ENCODE measurements around the gene PRX.

Gene PRX

GRCh38 chr19:40381321-40381720 is 31.9 kb downstream of the PRX start:
- no peak overlapping the region for H3K4me3 ChIP-seq (ENCODE audit: low read length)
- TF ChIP-seq, protein P1, sequence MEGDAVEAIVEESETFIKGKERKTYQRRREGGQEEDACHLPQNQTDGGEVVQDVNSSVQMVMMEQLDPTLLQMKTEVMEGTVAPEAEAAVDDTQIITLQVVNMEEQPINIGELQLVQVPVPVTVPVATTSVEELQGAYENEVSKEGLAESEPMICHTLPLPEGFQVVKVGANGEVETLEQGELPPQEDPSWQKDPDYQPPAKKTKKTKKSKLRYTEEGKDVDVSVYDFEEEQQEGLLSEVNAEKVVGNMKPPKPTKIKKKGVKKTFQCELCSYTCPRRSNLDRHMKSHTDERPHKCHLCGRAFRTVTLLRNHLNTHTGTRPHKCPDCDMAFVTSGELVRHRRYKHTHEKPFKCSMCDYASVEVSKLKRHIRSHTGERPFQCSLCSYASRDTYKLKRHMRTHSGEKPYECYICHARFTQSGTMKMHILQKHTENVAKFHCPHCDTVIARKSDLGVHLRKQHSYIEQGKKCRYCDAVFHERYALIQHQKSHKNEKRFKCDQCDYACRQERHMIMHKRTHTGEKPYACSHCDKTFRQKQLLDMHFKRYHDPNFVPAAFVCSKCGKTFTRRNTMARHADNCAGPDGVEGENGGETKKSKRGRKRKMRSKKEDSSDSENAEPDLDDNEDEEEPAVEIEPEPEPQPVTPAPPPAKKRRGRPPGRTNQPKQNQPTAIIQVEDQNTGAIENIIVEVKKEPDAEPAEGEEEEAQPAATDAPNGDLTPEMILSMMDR (conservative IDR thresholded peaks at IDR 0.05; ENCODE audit: low read length) = no peak
- DNase-seq (ENCODE audit: low read depth) = no peak

DNA sequence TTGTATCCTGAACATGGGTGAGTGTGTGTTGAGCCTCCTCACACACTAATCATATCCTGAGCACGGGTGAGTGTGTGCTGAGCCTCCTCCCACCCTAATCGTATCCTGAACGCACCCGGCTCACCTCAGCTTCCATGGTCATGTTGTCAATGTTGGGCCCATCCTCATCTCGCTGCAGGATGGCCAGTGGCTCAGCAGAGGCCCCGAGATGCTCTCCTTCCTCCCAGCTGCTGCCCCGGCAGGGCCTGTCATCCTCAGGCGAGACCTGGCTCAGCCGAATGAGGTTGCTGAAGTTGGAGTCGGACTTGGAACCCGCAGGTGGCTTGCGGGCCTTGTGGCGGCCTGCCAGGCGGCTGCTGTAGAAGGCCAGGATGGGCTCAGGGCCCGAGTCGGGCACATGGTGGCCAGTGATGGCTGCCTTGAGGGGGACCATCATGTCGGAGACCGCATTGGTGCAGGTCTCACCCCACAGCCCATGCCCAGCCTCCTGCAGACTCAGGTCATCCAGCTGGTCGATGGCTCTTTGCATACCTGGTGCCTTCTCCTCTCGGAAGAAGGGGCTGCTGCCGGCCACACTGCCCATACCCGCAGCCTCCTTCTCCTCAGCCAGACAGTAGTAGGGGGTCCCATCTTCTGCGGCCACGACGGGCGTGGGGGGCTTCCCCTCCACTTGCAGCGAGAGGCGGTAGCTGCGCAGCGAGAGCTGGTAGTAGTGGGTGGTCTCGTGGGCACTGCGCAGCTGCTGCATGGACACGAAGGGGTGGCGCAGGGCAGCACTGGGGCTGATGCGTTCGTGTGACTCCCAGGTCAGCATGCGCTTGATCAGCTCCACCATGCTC is 32.8 kb downstream of the PRX start:
- H3K4me3 ChIP-seq (ENCODE audit: low read length) = no peak overlapping the region
- no peak for DNase-seq (ENCODE audit: low read depth)
- TF ChIP-seq, protein P1 (conservative IDR thresholded peaks at IDR 0.05; ENCODE audit: low read length) = no peak

- TF ChIP-seq, protein P1 (conservative IDR thresholded peaks at IDR 0.05; ENCODE audit: low read length) = no peak
- DNase-seq (ENCODE audit: low read depth) = no peak
- H3K4me3 ChIP-seq (ENCODE audit: low read length) = no peak overlapping the region
Measured at GRCh38 chr19:40379446-40380198, 33.6 kb downstream of the PRX start.

DNA sequence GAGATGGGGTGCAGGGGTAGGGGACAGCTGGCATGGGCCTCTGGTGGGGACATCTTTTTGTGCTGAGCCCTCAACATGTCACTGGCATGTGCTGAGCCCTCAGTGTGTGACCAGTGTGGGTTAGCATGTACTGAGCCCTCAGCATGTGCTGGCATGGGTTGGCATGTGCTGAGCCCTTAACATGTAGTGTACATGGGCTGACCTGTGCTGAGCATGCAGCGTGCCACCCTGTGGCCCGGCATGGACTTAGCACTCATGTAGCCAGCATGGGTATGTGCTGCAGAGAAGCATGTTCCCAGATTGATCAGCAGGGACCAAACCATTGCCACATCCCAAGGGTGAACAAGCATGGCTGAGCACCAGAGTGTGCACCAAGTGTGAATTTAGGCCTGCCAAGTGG is 34.7 kb downstream of the PRX start:
- TF ChIP-seq, protein P1 (conservative IDR thresholded peaks at IDR 0.05; ENCODE audit: low read length) = no peak
- no peak overlapping the region for H3K4me3 ChIP-seq (ENCODE audit: low read length)
- no peak for DNase-seq (ENCODE audit: low read depth)

- TF ChIP-seq, protein P1 (conservative IDR thresholded peaks at IDR 0.05; ENCODE audit: low read length) = no peak
- no peak for DNase-seq (ENCODE audit: low read depth)
- H3K4me3 ChIP-seq (ENCODE audit: low read length) = no peak overlapping the region
Measured at GRCh38 chr19:40377876-40378385, 35.2 kb downstream of the PRX start.

DNA sequence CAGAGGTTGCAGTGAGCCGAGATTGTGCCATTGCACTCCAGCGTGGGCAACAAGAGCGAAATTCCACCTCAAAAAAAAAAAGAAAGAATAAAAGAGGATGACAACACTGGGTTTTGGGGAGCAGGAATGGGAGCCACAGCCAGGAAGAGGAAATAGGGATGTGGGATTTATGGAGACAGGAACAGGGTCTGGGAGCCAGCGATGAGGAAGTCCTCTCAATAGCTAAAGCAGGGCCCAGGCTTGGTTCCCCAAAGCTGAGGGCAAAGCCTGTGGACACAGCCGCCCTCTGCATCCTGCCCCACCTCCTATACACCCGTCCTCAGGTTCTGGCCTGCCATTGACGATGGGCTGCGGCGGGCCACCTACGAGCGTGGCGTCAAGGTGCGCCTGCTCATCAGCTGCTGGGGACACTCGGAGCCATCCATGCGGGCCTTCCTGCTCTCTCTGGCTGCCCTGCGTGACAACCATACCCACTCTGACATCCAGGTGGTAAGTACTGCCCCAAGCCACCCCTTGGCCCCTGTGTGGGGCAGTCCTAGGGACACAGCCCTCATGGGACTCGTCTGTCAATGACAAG is 36.8 kb downstream of the PRX start:
- no peak overlapping the region for H3K4me3 ChIP-seq (ENCODE audit: low read length)
- TF ChIP-seq, protein P1 (conservative IDR thresholded peaks at IDR 0.05; ENCODE audit: low read length) = no peak
- DNase-seq (ENCODE audit: low read depth) = no peak

Data from AG10803 (cell line).